GM12873 (cell line): ENCODE data around the gene AGER.

Experiments used
- TF ChIP-seq, protein P1 (sequence below): IDR thresholded peaks from 2 replicates; pipeline ENCODE4 v1.5.1; 2012; ENCODE audit warnings: low read depth, mild to moderate bottlenecking, moderate library complexity, low read length, control low read depth; ENCODE audit not compliant: insufficient read depth; ENCODE audit errors: missing control alignments

Gene AGER

DNA sequence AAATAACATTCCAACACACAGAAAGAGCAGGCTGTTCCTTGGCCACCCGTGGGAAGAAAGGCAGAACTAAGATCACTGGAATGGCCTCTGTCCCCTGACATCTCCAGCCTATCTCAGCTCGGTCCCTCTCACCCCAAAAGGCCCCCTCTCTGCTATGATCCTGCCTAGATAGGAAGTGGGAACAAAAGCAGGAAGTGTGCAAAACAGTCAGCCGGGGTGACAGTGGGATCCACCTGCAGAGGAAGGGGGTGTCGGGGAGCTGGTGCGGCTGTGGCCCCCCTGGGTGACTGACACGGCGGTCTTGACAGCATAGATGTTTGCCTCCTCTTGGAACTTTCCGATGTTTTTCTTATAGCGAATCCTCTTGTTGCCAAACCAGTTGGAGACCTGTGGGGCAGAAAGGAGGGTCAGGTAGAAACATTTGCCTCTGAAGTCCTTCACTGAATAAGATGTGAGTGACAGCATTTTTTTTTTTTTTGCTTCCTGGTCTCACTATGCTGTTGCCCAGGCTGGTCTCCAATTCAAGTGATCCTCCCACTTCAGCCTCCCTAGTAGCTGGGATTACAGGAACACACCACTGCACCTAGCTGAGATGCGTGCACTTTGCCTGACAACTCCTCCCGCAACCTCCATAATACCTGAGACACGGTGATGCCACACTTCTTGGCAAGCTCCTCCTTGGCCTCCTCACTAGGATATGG is 3.1 kb upstream of the AGER start:
- TF ChIP-seq, protein P1, sequence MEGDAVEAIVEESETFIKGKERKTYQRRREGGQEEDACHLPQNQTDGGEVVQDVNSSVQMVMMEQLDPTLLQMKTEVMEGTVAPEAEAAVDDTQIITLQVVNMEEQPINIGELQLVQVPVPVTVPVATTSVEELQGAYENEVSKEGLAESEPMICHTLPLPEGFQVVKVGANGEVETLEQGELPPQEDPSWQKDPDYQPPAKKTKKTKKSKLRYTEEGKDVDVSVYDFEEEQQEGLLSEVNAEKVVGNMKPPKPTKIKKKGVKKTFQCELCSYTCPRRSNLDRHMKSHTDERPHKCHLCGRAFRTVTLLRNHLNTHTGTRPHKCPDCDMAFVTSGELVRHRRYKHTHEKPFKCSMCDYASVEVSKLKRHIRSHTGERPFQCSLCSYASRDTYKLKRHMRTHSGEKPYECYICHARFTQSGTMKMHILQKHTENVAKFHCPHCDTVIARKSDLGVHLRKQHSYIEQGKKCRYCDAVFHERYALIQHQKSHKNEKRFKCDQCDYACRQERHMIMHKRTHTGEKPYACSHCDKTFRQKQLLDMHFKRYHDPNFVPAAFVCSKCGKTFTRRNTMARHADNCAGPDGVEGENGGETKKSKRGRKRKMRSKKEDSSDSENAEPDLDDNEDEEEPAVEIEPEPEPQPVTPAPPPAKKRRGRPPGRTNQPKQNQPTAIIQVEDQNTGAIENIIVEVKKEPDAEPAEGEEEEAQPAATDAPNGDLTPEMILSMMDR: no peak

DNA sequence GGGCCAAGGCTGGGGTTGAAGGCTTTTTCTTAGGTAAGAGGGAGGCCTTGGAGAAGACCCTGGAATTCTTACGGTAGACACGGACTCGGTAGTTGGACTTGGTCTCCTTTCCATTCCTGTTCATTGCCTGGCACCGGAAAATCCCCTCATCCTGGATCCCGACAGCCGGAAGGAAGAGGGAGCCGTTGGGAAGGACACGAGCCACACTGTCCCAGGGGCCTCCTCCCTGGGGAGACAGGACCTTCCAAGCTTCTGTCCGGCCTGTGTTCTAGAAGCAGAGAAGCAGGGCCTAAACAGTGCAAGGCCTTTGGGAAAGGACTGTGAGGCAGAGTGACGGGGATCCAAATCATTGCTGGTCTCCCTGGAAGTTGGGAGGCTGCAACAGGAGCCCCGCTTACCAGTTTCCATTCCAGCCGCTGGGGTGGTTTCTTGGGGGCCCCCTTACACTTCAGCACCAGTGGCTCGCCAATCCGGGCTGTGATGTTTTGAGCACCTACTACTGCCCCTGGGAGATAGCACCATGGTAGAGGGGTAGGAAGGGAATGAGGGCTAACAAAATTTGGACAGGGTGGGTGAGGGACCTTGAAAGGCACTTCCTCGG is 470 bp downstream of the AGER start:
- TF ChIP-seq, protein P1: no peak

DNA sequence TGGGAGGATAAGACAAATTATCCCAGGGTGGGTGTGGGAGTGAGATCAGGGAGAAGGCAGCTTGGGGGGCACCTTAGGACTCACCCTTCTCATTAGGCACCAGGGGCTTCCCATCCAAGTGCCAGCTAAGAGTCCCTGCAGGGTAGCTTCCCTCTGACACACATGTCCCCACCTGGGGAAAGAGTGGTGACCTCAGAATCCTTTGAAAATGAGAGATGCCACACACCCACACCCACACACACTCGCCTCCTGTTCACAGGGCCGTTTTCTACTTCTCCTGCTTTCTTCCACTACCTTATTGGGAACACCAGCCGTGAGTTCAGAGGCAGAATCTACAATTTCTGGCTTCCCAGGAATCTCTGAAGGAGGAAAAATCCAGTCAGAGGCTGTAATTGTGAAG is 1.0 kb downstream of the AGER start:
- TF ChIP-seq, protein P1: no peak

DNA sequence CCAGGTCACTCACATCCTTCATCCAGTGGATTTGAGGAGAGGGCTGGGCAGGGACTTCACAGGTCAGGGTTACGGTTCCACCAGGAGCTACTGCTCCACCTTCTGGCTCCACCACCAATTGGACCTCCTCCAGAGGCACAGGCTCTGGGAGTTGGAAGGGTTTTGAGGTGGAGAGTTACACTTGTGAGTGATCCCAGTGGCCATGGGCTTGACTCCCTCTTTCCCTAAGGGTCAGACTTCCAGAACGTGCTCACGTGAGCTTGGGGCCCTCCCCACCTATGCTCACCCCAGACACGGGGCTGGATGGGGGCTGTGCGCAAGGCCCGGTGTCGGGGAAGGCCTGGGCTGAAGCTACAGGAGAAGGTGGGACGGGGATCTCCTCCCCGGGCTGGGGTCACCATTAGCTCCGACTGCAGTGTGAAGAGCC is 1.5 kb downstream of the AGER start:
- TF ChIP-seq, protein P1: no peak

DNA sequence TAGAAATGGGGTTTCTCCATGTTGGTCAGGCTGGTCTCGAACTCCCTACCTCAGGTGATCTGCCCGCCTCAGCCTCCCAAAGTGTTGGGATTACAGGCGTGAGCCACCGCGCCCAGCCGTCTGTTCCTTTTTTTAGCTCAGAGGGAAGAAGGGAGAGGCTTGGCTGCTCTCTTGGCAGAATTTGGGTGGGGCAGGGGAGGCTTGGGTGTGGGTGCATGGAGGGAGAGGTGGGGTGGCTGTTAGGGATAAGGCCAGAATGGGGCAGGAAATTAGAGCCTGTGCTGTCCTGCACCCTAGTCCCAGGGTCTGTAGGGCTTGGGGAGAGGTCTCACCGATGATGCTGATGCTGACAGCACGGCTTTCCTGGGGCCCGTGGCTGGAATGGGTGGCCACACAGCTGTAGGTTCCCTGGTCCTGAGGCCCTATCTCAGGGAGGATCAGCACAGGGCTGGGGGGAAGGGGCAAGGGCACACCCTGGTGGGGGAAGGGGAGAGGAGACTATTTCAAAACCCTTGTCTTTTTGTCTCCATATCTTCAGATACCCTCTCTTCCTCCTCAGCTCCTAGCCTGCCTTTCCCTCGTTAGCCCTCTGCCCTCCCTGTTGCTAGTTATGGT is 2.0 kb downstream of the AGER start:
- TF ChIP-seq, protein P1: no peak

DNA sequence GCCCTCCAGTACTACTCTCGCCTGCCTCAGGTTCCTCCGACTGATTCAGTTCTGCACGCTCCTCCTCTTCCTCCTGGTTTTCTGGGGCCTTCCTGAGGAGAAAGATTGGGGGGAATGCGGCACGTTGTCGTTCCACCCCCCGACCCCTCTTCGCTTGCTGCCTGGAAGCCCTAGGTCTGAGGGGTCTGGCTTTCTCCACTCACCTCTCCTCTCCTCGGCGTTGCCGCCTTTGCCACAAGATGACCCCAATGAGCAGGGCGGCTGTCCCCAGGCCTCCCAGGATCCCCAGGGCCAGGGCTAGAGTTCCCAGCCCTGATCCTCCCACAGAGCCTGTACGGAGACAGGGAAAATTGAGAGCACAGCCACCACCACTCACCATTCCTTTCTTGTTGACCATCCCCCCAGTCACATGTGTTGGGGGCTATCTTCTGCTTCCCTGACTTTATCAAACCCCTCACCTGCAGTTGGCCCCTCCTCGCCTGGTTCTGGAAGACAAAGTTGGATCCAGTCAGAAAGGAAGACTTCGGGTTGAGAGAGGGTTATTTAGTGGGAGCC is 2.8 kb downstream of the AGER start:
- TF ChIP-seq, protein P1: no peak

DNA sequence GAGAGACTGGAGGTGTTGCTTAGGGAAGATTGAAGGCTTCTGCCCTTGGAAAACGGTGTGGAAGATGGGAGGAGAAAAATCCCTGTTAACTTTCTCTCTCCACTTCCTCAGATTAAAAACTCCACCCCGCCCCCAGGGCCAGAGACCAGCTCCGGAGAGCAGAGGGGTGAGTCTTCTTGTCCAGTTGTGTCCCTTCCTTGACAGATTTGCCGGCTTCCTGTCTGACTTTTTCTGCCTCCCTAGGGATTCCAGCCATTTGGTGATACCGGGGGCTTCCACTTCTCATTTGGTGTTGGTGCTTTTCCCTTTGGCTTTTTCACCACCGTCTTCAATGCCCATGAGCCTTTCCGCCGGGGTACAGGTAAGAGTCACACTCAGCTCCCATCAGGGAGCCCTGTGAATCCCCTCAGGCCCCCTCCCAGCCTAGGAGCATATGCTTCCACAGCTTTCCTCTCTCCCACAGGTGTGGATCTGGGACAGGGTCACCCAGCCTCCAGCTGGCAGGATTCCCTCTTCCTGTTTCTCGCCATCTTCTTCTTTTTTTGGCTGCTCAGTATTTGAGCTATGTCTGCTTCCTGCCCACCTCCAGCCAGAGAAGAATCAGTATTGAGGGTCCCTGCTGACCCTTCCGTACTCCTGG is 4.2 kb downstream of the AGER start:
- TF ChIP-seq, protein P1: no peak
